ENCODE data around the gene EDIL3.
"Not testable (repeated sequence)": the region's sequence is repeated elsewhere in the genome, so short reads cannot be mapped to it uniquely, and the experiment has no call there.

Gene EDIL3

DNA sequence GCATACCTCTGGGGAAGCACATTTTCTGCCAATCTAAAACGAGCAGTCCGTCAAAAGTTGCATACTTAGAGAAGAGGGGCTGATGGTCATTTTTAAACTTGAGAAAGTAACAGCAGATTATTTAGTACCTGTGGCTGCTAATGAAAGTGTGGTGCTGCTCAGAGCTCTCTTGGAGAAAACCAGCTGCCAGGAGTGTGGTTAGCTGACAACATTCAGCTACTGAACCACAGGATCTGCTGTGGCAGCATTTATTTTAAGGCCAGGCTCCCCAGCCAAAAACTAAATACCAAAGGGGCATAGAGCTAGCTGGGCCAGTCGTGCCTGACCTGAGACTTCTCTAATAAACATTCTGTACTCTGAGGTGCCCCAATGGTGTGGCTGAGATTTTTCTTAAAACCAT is 203.6 kb downstream of the EDIL3 start:
- no peak overlapping the region for H3K4ac ChIP-seq (ENCODE audit: low read depth, low read length)
- no peaks in the 10 kb centered on the region for H3K27me3 ChIP-seq (ENCODE audit: insufficient read depth, low read length, poor library complexity)
- H4K8ac ChIP-seq (ENCODE audit: low read depth, low read length): no peak overlapping the region
- H3K4me1 ChIP-seq (ENCODE audit: control insufficient read depth, low read depth, low read length): no peaks in the 10 kb centered on the region
- H3K27ac ChIP-seq (ENCODE audit: low read depth, low read length): no peak overlapping the region
- H3K18ac ChIP-seq (ENCODE audit: low read length): no peak overlapping the region
- no peak for DNase-seq
- H3K79me2 ChIP-seq (ENCODE audit: control insufficient read depth, insufficient read depth, low read length): no peaks in the 10 kb centered on the region
- H3K36me3 ChIP-seq (ENCODE audit: control insufficient read depth, insufficient read depth, low read length): no peaks in the 10 kb centered on the region
- H3K4me3 ChIP-seq (ENCODE audit: low read length): no peak overlapping the region
- no peak overlapping the region for H3K9ac ChIP-seq (ENCODE audit: low read length)
- WGBS (ENCODE audit: extremely low coverage, insufficient coverage, low lambda C conversion rate): no CpG with 5 or more reads among the region's 3 CpGs
- H2BK120ac ChIP-seq (ENCODE audit: low read depth, low read length): no peak overlapping the region
- H2BK5ac ChIP-seq (ENCODE audit: low read length): no peak overlapping the region
- no peak overlapping the region for H2AK5ac ChIP-seq (ENCODE audit: low read length)
- no peak overlapping the region for H3K4me2 ChIP-seq (ENCODE audit: low read length)
- H2BK15ac ChIP-seq (replicated peaks; ENCODE audit: low read depth): no peak overlapping the region
- no peak overlapping the region for H3K23ac ChIP-seq (ENCODE audit: low read length)
- H4K5ac ChIP-seq (ENCODE audit: low read length): no peak overlapping the region
- no peak overlapping the region for H3K56ac ChIP-seq (ENCODE audit: low read length)
- no peaks in the 10 kb centered on the region for H3K79me1 ChIP-seq (ENCODE audit: low read length)

DNA sequence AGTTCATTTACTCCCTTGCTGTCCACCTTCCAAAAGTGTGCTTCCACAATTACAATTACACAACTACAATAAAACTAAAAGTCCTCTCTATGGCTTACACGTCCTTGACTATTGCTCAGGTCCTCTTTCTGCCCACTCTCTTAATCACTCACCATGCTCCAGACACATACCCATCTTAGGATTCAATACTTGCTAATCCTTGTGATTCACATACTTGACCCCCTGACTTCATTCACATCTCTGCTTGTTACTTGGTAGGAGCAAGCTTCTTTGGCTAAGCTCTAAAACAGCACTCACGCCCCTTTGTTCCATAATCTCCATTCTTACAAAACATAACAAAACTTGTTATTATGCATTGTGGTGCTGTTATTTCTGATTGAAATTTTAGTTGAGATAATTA is 215.8 kb downstream of the EDIL3 start:
- no peak overlapping the region for H3K4me3 ChIP-seq (ENCODE audit: low read length)
- no CpG with 5 or more reads among the region's 2 CpGs for WGBS (ENCODE audit: extremely low coverage, insufficient coverage, low lambda C conversion rate)

GRCh38 chr5:84163671-84164070 is 221.0 kb downstream of the EDIL3 start:
- no peak overlapping the region for H2AK5ac ChIP-seq (ENCODE audit: low read length)
- H3K79me1 ChIP-seq (ENCODE audit: low read length): no peaks in the 10 kb centered on the region
- H3K18ac ChIP-seq (ENCODE audit: low read length): no peak overlapping the region
- H3K79me2 ChIP-seq (ENCODE audit: control insufficient read depth, insufficient read depth, low read length): no peaks in the 10 kb centered on the region
- no peaks in the 10 kb centered on the region for H3K27me3 ChIP-seq (ENCODE audit: insufficient read depth, low read length, poor library complexity)
- H3K23ac ChIP-seq (ENCODE audit: low read length): no peak overlapping the region
- no peak overlapping the region for H3K56ac ChIP-seq (ENCODE audit: low read length)
- H2BK15ac ChIP-seq (replicated peaks; ENCODE audit: low read depth): no peak overlapping the region
- no peaks in the 10 kb centered on the region for H3K36me3 ChIP-seq (ENCODE audit: control insufficient read depth, insufficient read depth, low read length)
- H3K4me1 ChIP-seq (ENCODE audit: control insufficient read depth, low read depth, low read length): no peaks in the 10 kb centered on the region
- no peak overlapping the region for H4K5ac ChIP-seq (ENCODE audit: low read length)
- H4K8ac ChIP-seq (ENCODE audit: low read depth, low read length): no peak overlapping the region
- H3K4me3 ChIP-seq (ENCODE audit: low read length): no peak overlapping the region
- no peak overlapping the region for H3K9ac ChIP-seq (ENCODE audit: low read length)
- no peak overlapping the region for H3K27ac ChIP-seq (ENCODE audit: low read depth, low read length)
- no CpG with 5 or more reads among the region's 1 CpG for WGBS (ENCODE audit: extremely low coverage, insufficient coverage, low lambda C conversion rate)
- no peak overlapping the region for H2BK5ac ChIP-seq (ENCODE audit: low read length)
- no peak overlapping the region for H2BK120ac ChIP-seq (ENCODE audit: low read depth, low read length)
- H3K4me2 ChIP-seq (ENCODE audit: low read length): no peak overlapping the region
- no peak for DNase-seq
- no peak overlapping the region for H3K4ac ChIP-seq (ENCODE audit: low read depth, low read length)

More for the DNA sequence above, 215.8 kb downstream of the EDIL3 start:
- Histone ChIP-seq H3K56ac (ENCODE audit: low read length) (no peak overlapping the region), H2BK120ac (ENCODE audit: low read depth, low read length) (no peak overlapping the region), H3K9ac (ENCODE audit: low read length) (no peak overlapping the region), H4K5ac (ENCODE audit: low read length) (no peak overlapping the region), H4K8ac (ENCODE audit: low read depth, low read length) (no peak overlapping the region), H3K23ac (ENCODE audit: low read length) (no peak overlapping the region), H3K79me1 (ENCODE audit: low read length) (no peaks in the 10 kb centered on the region), H2BK15ac (replicated peaks; ENCODE audit: low read depth) (no peak overlapping the region), H3K27me3 (ENCODE audit: insufficient read depth, low read length, poor library complexity) (no peaks in the 10 kb centered on the region), H2BK5ac (ENCODE audit: low read length) (no peak overlapping the region), H3K27ac (ENCODE audit: low read depth, low read length) (no peak overlapping the region), H3K4me1 (ENCODE audit: control insufficient read depth, low read depth, low read length) (no peaks in the 10 kb centered on the region), H3K79me2 (ENCODE audit: control insufficient read depth, insufficient read depth, low read length) (no peaks in the 10 kb centered on the region), H2AK5ac (ENCODE audit: low read length) (no peak overlapping the region), H3K4ac (ENCODE audit: low read depth, low read length) (no peak overlapping the region), H3K18ac (ENCODE audit: low read length) (no peak overlapping the region), H3K4me2 (ENCODE audit: low read length) (no peak overlapping the region), H3K36me3 (ENCODE audit: control insufficient read depth, insufficient read depth, low read length) (no peaks in the 10 kb centered on the region)
- DNase-seq: no peak

DNA sequence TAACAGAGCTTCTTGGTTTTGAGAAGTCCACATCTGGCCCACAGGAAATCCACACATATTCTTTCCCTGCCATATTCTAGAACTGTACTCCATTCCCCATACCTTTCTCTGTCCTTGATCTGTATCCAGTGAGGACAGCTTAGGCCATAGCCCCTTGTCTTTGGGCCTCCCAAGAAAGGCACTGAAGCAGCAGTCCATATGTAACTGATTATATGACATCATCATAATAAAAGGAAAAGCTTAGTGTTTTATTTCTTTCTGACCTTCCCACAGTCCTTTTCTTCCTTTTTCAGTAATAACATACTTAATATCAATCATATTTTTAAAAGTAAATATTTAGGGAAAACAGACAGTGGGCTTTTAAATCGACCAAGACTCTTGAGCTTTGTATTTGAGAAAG is 222.0 kb downstream of the EDIL3 start:
- H4K8ac ChIP-seq (ENCODE audit: low read depth, low read length): no peak overlapping the region
- WGBS (ENCODE audit: extremely low coverage, insufficient coverage, low lambda C conversion rate): no CpG with 5 or more reads among the region's 1 CpG
- no peak overlapping the region for H3K4me3 ChIP-seq (ENCODE audit: low read length)
- no peaks in the 10 kb centered on the region for H3K79me2 ChIP-seq (ENCODE audit: control insufficient read depth, insufficient read depth, low read length)
- H3K36me3 ChIP-seq (ENCODE audit: control insufficient read depth, insufficient read depth, low read length): no peaks in the 10 kb centered on the region
- no peak overlapping the region for H3K9ac ChIP-seq (ENCODE audit: low read length)
- no peak overlapping the region for H3K4ac ChIP-seq (ENCODE audit: low read depth, low read length)
- no peaks in the 10 kb centered on the region for H3K79me1 ChIP-seq (ENCODE audit: low read length)
- H3K27me3 ChIP-seq (ENCODE audit: insufficient read depth, low read length, poor library complexity): no peaks in the 10 kb centered on the region
- no peak for DNase-seq
- H2BK120ac ChIP-seq (ENCODE audit: low read depth, low read length): no peak overlapping the region
- H2BK5ac ChIP-seq (ENCODE audit: low read length): no peak overlapping the region
- H3K4me1 ChIP-seq (ENCODE audit: control insufficient read depth, low read depth, low read length): no peaks in the 10 kb centered on the region
- H4K5ac ChIP-seq (ENCODE audit: low read length): no peak overlapping the region
- no peak overlapping the region for H2AK5ac ChIP-seq (ENCODE audit: low read length)
- no peak overlapping the region for H3K18ac ChIP-seq (ENCODE audit: low read length)
- H3K4me2 ChIP-seq (ENCODE audit: low read length): no peak overlapping the region
- H3K27ac ChIP-seq (ENCODE audit: low read depth, low read length): no peak overlapping the region
- H3K23ac ChIP-seq (ENCODE audit: low read length): no peak overlapping the region
- H3K56ac ChIP-seq (ENCODE audit: low read length): no peak overlapping the region
- no peak overlapping the region for H2BK15ac ChIP-seq (replicated peaks; ENCODE audit: low read depth)

DNA sequence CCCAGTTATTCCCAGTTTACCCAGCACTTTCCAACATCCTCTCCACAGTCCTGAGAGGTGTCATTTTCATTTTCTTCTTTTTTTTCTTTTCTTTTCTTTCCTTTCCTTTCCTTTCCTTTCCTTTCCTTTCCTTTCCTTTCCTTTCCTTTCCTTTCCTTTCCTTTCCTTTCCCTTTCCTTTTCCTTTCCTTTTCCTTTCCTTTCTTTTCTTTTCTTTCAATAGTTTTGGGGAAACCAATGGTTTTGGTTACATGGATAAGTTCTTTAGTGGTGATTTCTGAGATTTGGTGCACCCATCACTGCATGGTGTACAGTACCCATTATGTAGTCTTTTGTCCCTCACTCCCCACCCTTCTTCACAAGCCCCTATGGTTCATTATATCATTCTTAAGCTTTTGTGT is 224.0 kb downstream of the EDIL3 start:
- H2AK5ac ChIP-seq (ENCODE audit: low read length): not testable (repeated sequence)

DNA sequence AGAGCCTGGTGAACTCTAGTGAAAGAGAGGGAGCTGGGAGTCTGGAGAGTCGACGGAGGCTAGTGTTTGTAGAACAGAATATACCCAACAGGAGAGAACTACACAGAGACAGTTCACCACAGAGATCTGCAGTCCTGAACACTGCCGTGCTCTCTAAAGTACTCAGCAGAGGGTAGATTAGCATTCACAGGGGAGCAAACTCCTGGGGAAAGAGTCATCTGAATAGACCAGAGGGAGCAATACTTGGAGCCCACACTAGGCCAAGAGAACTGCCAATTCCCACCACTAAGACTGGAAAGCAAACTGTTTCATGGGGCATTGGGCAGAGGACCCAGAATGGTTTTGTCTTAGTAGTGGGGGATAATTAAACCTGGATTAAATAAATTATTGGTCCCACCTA is 235.6 kb downstream of the EDIL3 start:
- Histone ChIP-seq H3K4ac (ENCODE audit: low read depth, low read length) (peak overlapping the region; percentile 36), H2BK120ac (ENCODE audit: low read depth, low read length) (no peak overlapping the region)

More for the DNA sequence above, 224.0 kb downstream of the EDIL3 start:
- not testable (repeated sequence) for H3K4me3 ChIP-seq (ENCODE audit: low read length); H3K27me3 ChIP-seq (ENCODE audit: insufficient read depth, low read length, poor library complexity); H2BK120ac ChIP-seq (ENCODE audit: low read depth, low read length); H3K23ac ChIP-seq (ENCODE audit: low read length); H3K79me1 ChIP-seq (ENCODE audit: low read length); H4K5ac ChIP-seq (ENCODE audit: low read length); H3K9ac ChIP-seq (ENCODE audit: low read length); H3K36me3 ChIP-seq (ENCODE audit: control insufficient read depth, insufficient read depth, low read length); H2BK5ac ChIP-seq (ENCODE audit: low read length); DNase-seq; H3K56ac ChIP-seq (ENCODE audit: low read length); H3K27ac ChIP-seq (ENCODE audit: low read depth, low read length); H3K18ac ChIP-seq (ENCODE audit: low read length); H4K8ac ChIP-seq (ENCODE audit: low read depth, low read length); H2BK15ac ChIP-seq (replicated peaks; ENCODE audit: low read depth); H3K4me1 ChIP-seq (ENCODE audit: control insufficient read depth, low read depth, low read length); H3K79me2 ChIP-seq (ENCODE audit: control insufficient read depth, insufficient read depth, low read length); H3K4me2 ChIP-seq (ENCODE audit: low read length); H3K4ac ChIP-seq (ENCODE audit: low read depth, low read length)

More for the DNA sequence above, 235.6 kb downstream of the EDIL3 start:
- no peak overlapping the region for H3K27ac ChIP-seq (ENCODE audit: low read depth, low read length)
- peak; percentile 42 for DNase-seq
- H3K4me1 ChIP-seq (ENCODE audit: control insufficient read depth, low read depth, low read length): no peaks in the 10 kb centered on the region
- no peak overlapping the region for H3K4me3 ChIP-seq (ENCODE audit: low read length)
- H3K18ac ChIP-seq (ENCODE audit: low read length): no peak overlapping the region
- no peak overlapping the region for H2BK15ac ChIP-seq (replicated peaks; ENCODE audit: low read depth)
- no peaks in the 10 kb centered on the region for H3K27me3 ChIP-seq (ENCODE audit: insufficient read depth, low read length, poor library complexity)
- no peak overlapping the region for H4K8ac ChIP-seq (ENCODE audit: low read depth, low read length)
- no peak overlapping the region for H3K4me2 ChIP-seq (ENCODE audit: low read length)
- H2AK5ac ChIP-seq (ENCODE audit: low read length): no peak overlapping the region
- no peaks in the 10 kb centered on the region for H3K79me1 ChIP-seq (ENCODE audit: low read length)
- no peaks in the 10 kb centered on the region for H3K79me2 ChIP-seq (ENCODE audit: control insufficient read depth, insufficient read depth, low read length)
- H3K23ac ChIP-seq (ENCODE audit: low read length): no peak overlapping the region
- no peak overlapping the region for H2BK5ac ChIP-seq (ENCODE audit: low read length)
- H4K5ac ChIP-seq (ENCODE audit: low read length): no peak overlapping the region
- no CpG with 5 or more reads among the region's 3 CpGs for WGBS (ENCODE audit: extremely low coverage, insufficient coverage, low lambda C conversion rate)
- H3K56ac ChIP-seq (ENCODE audit: low read length): no peak overlapping the region
- H3K36me3 ChIP-seq (ENCODE audit: control insufficient read depth, insufficient read depth, low read length): no peaks in the 10 kb centered on the region
- H3K9ac ChIP-seq (ENCODE audit: low read length): no peak overlapping the region

All from mesendoderm (in vitro differentiated cells).